Peyer's patch (tissue), 4 donors: Measurements from ENCODE around the gene MAPK8IP1.

Experiments
- CTCF ChIP-seq, 6 experiments: fragments of 450-650 bp in 4 of 6; fragments of 200-600 bp in 2 of 6; sonication (generic) in 1 of 6; IDR thresholded peaks; one replicate each; pipeline ENCODE4 v1.5.1; 2017 to 2019; ENCODE audit warnings: antibody characterized with exemption in 6 of 6, mild to moderate bottlenecking in 3 of 6, moderate library complexity in 1 of 6
- POLR2A ChIP-seq, 2 donors: fragments of 450-650 bp; IDR thresholded peaks; one replicate each; pipeline ENCODE4 v1.5.1; 2017; ENCODE audit warnings: antibody characterized with exemption in 2 of 2, mild to moderate bottlenecking in 2 of 2, moderate library complexity in 2 of 2

DNA sequence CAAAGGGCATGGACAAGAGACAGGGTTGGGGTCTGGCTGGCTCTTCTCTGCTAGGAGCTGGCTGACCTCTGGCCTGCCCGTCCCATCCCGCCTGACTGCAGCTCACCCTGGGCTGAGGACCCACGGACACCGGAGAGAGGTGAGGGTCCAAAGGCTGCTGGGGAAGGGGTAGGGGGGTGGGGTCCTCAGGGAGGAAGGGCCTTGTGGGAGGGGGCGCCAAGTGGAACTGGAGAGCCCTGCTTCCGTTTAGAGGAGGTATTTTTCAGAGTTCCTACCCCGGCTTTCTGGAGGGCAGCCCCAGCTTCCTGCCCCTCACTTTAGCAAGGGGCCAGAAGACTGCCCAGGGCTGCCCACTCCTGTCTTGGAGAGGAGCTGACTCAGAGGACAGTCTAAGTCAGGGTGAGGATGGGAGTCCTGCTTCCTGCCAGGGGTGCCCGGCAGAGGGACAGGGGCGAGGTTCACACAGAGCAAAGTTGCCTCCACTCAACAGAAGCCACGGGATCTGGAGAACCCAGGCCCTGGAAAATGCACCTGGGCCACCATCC is 44.1 kb downstream of the MAPK8IP1 start:
- TF ChIP-seq CTCF (IDR thresholded peaks at IDR 0.05), result no peak
- TF ChIP-seq POLR2A (IDR thresholded peaks at IDR 0.05), result no peak
